ENCODE results near the gene TSPAN11. TPM values are rescaled to one million over a fixed set of nuclear protein-coding genes. Genes with fewer than 3 reads are reported as not detected.
A peak's percentile ranks its signal among the peaks of the same experiment; 100 is the strongest.

Gene TSPAN11
- total and polyA plus RNA-seq, 2 experiments from 2014 or later = 0.51 to 1.9 TPM

DNA sequence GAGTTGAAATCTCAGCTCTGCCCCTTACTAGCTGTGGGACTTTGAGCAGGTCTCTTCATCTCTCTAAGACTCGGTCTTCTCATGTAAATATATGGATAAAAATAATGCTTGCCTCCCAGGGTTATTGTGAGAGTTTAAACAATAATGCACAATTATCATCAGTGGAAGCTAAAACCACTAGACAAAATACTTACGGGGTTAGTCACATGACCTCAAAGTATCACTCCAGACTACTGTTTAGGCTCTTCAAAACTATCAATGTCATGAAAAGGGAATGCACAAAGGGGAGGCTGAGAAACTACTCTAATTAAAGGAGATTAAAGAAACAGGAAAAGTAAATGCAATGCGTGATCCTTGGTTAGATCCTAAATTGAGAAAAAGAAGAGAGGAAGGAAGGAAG is 24.5 kb upstream of the TSPAN11 start:
- Histone ChIP-seq H3K4me3 (no peak overlapping the region), H3K36me3 (ENCODE audit: low read depth) (no peaks in the 10 kb centered on the region), H2AFZ (no peak overlapping the region), H3F3A (ENCODE audit: insufficient read depth) (no peaks in the 10 kb centered on the region), H3K27me3 (replicated peaks; ENCODE audit: insufficient read depth) (0 out of 2 replicates have a peak, but pooled peaks cover 4% of the 10 kb centered on the region), H3K4me2 (ENCODE audit: unreplicated experiment) (no peak overlapping the region), H3K27ac (no peak overlapping the region), H3K9me2 (ENCODE audit: insufficient read depth) (no peaks in the 10 kb centered on the region), H3K9me3 (ENCODE audit: low read depth) (no peaks in the 10 kb centered on the region), H4K20me1 (ENCODE audit: insufficient read depth) (no peaks in the 10 kb centered on the region), H3K79me2 (ENCODE audit: insufficient read depth) (no peaks in the 10 kb centered on the region), H3K9ac (no peak overlapping the region), H3K4me1 (ENCODE audit: insufficient read depth) (peaks cover 10% of the 10 kb centered on the region; the same call in 1 of the 2 replicates)
- 35 to 50% methylated on average over 3 of the region's 3 CpGs for WGBS, 2 experiments (ENCODE audit: low coverage in 1 of 2, low lambda C conversion rate in 2 of 2, missing lambda C conversion rate in 2 of 2)
- peak; percentile 26 for DNase-seq
- in situ Hi-C loops (cut with MboI) = no loop called here
- no peak for TF ChIP-seq EZH2phosphoT487 (IDR thresholded peaks at IDR 0.05; ENCODE audit: insufficient read depth, low read depth)
- no peak for TF ChIP-seq EZH2 (IDR thresholded peaks at IDR 0.05; ENCODE audit: insufficient read depth, poor library complexity, severe bottlenecking)

DNA sequence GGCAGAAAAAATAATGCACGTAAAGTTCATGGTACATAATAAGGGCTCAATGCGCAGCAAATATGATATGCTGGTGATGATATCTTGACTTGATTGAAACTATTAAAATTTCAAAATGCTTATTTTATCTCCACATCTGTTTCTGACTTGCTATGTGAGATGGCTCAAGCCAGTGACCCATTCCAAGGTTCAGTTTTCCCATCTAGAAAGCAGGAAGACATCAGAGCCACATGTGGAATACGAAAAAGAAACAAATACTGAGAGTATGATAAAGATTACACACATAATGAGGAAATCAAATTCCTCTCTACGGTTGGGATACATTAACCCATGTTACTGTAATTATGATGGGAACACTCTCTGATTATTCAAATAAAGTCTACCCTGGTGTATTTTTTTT is 24.0 kb upstream of the TSPAN11 start:
- Histone ChIP-seq H3F3A (ENCODE audit: insufficient read depth) (no peaks in the 10 kb centered on the region), H2AFZ (no peak overlapping the region), H3K4me2 (ENCODE audit: unreplicated experiment) (no peak overlapping the region), H3K27ac (no peak overlapping the region), H3K9ac (no peak overlapping the region), H3K9me3 (ENCODE audit: low read depth) (no peaks in the 10 kb centered on the region), H3K9me2 (ENCODE audit: insufficient read depth) (no peaks in the 10 kb centered on the region), H3K27me3 (replicated peaks; ENCODE audit: insufficient read depth) (0 out of 2 replicates have a peak, but pooled peaks cover 4% of the 10 kb centered on the region), H3K4me3 (no peak overlapping the region), H3K79me2 (ENCODE audit: insufficient read depth) (no peaks in the 10 kb centered on the region), H3K36me3 (ENCODE audit: low read depth) (no peaks in the 10 kb centered on the region), H3K4me1 (ENCODE audit: insufficient read depth) (peaks cover 10% of the 10 kb centered on the region; the same call in 1 of the 2 replicates), H4K20me1 (ENCODE audit: insufficient read depth) (no peaks in the 10 kb centered on the region)
- DNase-seq = no peak
- in situ Hi-C loops (cut with MboI) = no loop called here
- WGBS, 2 experiments (ENCODE audit: low coverage in 1 of 2, low lambda C conversion rate in 2 of 2, missing lambda C conversion rate in 2 of 2) = 42 to 46% methylated on average over 4 of the region's 4 CpGs
- no peak for TF ChIP-seq EZH2 (IDR thresholded peaks at IDR 0.05; ENCODE audit: insufficient read depth, poor library complexity, severe bottlenecking)
- TF ChIP-seq EZH2phosphoT487 (IDR thresholded peaks at IDR 0.05; ENCODE audit: insufficient read depth, low read depth) = no peak

DNA sequence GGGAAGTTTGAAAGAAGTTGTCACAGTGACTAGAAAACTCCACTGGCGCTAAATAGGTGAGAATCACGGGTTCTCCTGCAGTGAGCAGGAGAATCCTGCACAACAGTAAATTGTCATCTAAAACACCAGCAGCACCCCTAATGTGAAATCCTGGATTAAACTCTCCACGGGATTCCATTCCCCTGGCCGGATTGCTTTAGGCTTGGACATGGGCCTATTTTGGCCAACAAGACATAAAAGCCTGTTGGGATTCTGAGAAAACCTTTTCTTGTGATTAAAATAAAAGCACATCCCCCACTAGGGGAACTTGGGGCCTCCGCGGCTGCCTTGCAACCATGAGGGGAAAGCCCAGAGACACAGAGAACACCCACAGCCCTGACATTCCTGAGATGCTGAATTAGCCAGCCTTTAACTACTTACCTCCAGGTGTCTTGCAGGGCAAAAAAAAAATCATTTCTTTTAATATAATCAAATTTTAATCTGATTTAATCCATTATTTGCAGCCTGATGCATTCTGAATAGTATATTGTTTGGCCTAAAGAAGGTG is 21.0 kb upstream of the TSPAN11 start:
- H3K79me2 ChIP-seq (ENCODE audit: insufficient read depth) = no peaks in the 10 kb centered on the region
- 77 to 79% methylated on average over 6 of the region's 6 CpGs for WGBS, 2 experiments (ENCODE audit: low coverage in 1 of 2, low lambda C conversion rate in 2 of 2, missing lambda C conversion rate in 2 of 2)
- 0 out of 2 replicates have a peak, but pooled peaks cover 2% of the 10 kb centered on the region for H3K27me3 ChIP-seq (replicated peaks; ENCODE audit: insufficient read depth)
- H3K27ac ChIP-seq = no peak overlapping the region
- H3K36me3 ChIP-seq (ENCODE audit: low read depth) = no peaks in the 10 kb centered on the region
- H2AFZ ChIP-seq = no peak overlapping the region
- H3K9me2 ChIP-seq (ENCODE audit: insufficient read depth) = no peaks in the 10 kb centered on the region
- H3K9me3 ChIP-seq (ENCODE audit: low read depth) = no peaks in the 10 kb centered on the region
- no peak overlapping the region for H3K4me3 ChIP-seq
- H3K4me1 ChIP-seq (ENCODE audit: insufficient read depth) = peaks cover 34% of the 10 kb centered on the region
- in situ Hi-C loops (cut with MboI) = no loop called here
- no peak for DNase-seq
- no peak overlapping the region for H3K9ac ChIP-seq
- no peaks in the 10 kb centered on the region for H4K20me1 ChIP-seq (ENCODE audit: insufficient read depth)
- no peak for TF ChIP-seq EZH2 (IDR thresholded peaks at IDR 0.05; ENCODE audit: insufficient read depth, poor library complexity, severe bottlenecking)
- no peak for TF ChIP-seq EZH2phosphoT487 (IDR thresholded peaks at IDR 0.05; ENCODE audit: insufficient read depth, low read depth)
- no peak overlapping the region for H3K4me2 ChIP-seq (ENCODE audit: unreplicated experiment)
- peaks cover 27% of the 10 kb centered on the region for H3F3A ChIP-seq (ENCODE audit: insufficient read depth)

DNA sequence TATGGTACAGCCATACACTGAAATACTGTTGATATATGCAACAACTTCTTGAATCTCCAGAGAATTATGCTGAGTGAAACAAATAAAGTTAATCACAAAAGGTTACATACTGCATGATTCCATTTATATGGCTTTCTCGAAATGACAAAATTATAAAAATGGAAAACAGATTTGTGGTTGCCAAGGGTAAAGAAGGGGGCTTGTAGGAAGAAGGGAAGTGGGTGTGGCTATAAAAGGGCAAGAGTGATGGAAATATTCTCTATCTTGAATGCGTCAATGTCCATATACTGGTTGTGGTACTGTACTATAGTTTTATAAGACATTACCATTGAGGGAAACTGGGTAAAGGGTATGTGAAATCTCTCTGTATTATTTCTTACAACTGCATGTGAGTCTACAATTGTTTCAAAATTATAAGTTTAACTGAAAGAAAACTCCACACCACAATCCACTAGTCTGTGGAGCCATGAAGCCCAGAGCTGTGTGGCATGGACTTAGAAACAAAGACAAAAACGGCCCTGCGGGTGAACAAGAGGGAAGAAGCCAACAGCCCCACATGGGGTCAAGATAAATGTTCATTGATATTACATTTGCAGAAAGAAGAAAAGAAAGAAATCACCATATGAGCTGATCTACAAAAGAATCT is 18.3 kb upstream of the TSPAN11 start:
- no peak for DNase-seq
- Histone ChIP-seq H3F3A (ENCODE audit: insufficient read depth) (peaks cover 28% of the 10 kb centered on the region), H2AFZ (no peak overlapping the region), H3K4me2 (ENCODE audit: unreplicated experiment) (peak overlapping the region; percentile 58), H3K4me3 (no peak overlapping the region), H3K9me2 (ENCODE audit: insufficient read depth) (no peaks in the 10 kb centered on the region), H3K27ac (0 out of 2 replicates have a peak overlapping the region, but pooled peaks have one; percentile 48), H3K79me2 (ENCODE audit: insufficient read depth) (no peaks in the 10 kb centered on the region), H3K9ac (no peak overlapping the region), H3K9me3 (ENCODE audit: low read depth) (no peaks in the 10 kb centered on the region), H3K4me1 (ENCODE audit: insufficient read depth) (peaks cover 23% of the 10 kb centered on the region), H4K20me1 (ENCODE audit: insufficient read depth) (no peaks in the 10 kb centered on the region), H3K36me3 (ENCODE audit: low read depth) (no peaks in the 10 kb centered on the region), H3K27me3 (replicated peaks; ENCODE audit: insufficient read depth) (no peaks in the 10 kb centered on the region)
- in situ Hi-C loops (cut with MboI) = no loop called here
- WGBS, 2 experiments (ENCODE audit: low coverage in 1 of 2, low lambda C conversion rate in 2 of 2, missing lambda C conversion rate in 2 of 2) = 28 to 35% methylated on average over 4 of the region's 4 CpGs
- TF ChIP-seq EZH2phosphoT487 (IDR thresholded peaks at IDR 0.05; ENCODE audit: insufficient read depth, low read depth) = no peak
- no peak for TF ChIP-seq EZH2 (IDR thresholded peaks at IDR 0.05; ENCODE audit: insufficient read depth, poor library complexity, severe bottlenecking)
